Hepatocyte (in vitro differentiated cells): ENCODE measurements around the gene KLF13. TPM values are rescaled to one million over a fixed set of nuclear protein-coding genes. Genes with fewer than 3 reads are reported as not detected.

Experiments
- DNase-seq: peaks from one replicate; pipeline ENCODE4 v3.0.0-alpha.2; 2016; ENCODE audit warnings: low spot score
- H2AFZ ChIP-seq: fragments of 200-600 bp; sonication (generic); 2 replicates; pipeline ENCODE4 v1.6.0; 2016; ENCODE audit warnings: antibody characterized with exemption, mild to moderate bottlenecking
- H3K27ac ChIP-seq: fragments of 200-600 bp; sonication (generic); 2 replicates; pipeline ENCODE4 v1.5.1; 2016; ENCODE audit warnings: mild to moderate bottlenecking
- H3K27me3 ChIP-seq: fragments of 200-600 bp; sonication (generic); 2 replicates; pipeline ENCODE4 v1.6.1; 2016
- H3K36me3 ChIP-seq: fragments of 200-600 bp; sonication (generic); replicated peaks from 2 replicates; pipeline ENCODE4 v1.5.1; 2016; ENCODE audit warnings: low read depth; ENCODE audit not compliant: insufficient read depth
- H3K4me1 ChIP-seq: fragments of 200-600 bp; sonication (generic); 2 replicates; pipeline ENCODE4 v1.5.1; 2016; ENCODE audit warnings: mild to moderate bottlenecking, moderate library complexity; ENCODE audit not compliant: insufficient read depth
- H3K4me2 ChIP-seq: fragments of 200-600 bp; sonication (generic); 2 replicates; pipeline ENCODE4 v1.6.0; 2016
- H3K4me3 ChIP-seq: fragments of 200-600 bp; sonication (generic); 2 replicates; pipeline ENCODE4 v1.5.1; 2016; ENCODE audit warnings: mild to moderate bottlenecking
- H3K79me2 ChIP-seq: fragments of 200-600 bp; sonication (generic); 2 replicates; pipeline ENCODE4 v1.6.0; 2017; ENCODE audit warnings: mild to moderate bottlenecking
- H3K9me2 ChIP-seq: fragments of 200-600 bp; sonication (generic); replicated peaks from 2 replicates; pipeline ENCODE4 v1.6.0; 2017; ENCODE audit warnings: mild to moderate bottlenecking; ENCODE audit not compliant: insufficient read depth
- H3K9me3 ChIP-seq: fragments of 200-600 bp; sonication (generic); 2 replicates; pipeline ENCODE4 v1.5.1; 2016; ENCODE audit warnings: low read depth, mild to moderate bottlenecking
- H4K20me1 ChIP-seq: fragments of 200-600 bp; sonication (generic); 2 replicates; pipeline ENCODE4 v1.6.0; 2016; ENCODE audit warnings: mild to moderate bottlenecking; ENCODE audit not compliant: insufficient read depth, poor library complexity, severe bottlenecking
- EZH2 ChIP-seq: fragments of 200-600 bp; sonication (generic); IDR thresholded peaks from 2 replicates; pipeline ENCODE4 v1.6.1; 2016; ENCODE audit warnings: antibody characterized with exemption, mild to moderate bottlenecking, borderline replicate concordance
- EZH2phosphoT487 ChIP-seq: fragments of 200-600 bp; sonication (generic); IDR thresholded peaks from one replicate; pipeline ENCODE4 v1.6.1; 2018; ENCODE audit warnings: antibody characterized with exemption, mild to moderate bottlenecking, low read depth, moderate library complexity; ENCODE audit not compliant: unreplicated experiment, severe bottlenecking
- WGBS: methylation state at CpG from one replicate; pipeline ENCODE4 v1.1.6; 2016; ENCODE audit warnings: low lambda C conversion rate; ENCODE audit errors: missing lambda C conversion rate; 5-methylcytosine and 5-hydroxymethylcytosine counted together
- polyA plus RNA-seq: library from polyadenylated mRNA; unstranded; fragments of >200 nt; fragmentation: Nextera tagmentation; extraction: Ambion mirVana; gene quantifications from 2 replicates; pipeline ENCODE4 v1.2.1, GENCODE V29; 2016
- total RNA-seq: library from RNA; depleted of rRNA; stranded (reverse); fragments of >200 nt; gene quantifications from 2 replicates; pipeline ENCODE4 v1.2.3, GENCODE V29; 2014
- TF ChIP-seq, protein P1 (sequence below): fragments of 200-600 bp; sonication (generic); IDR thresholded peaks from 2 replicates; pipeline ENCODE4 v1.5.1; 2016; ENCODE audit warnings: antibody characterized with exemption, mild to moderate bottlenecking; ENCODE audit not compliant: poor library complexity

KLF13 gene
- total and polyA plus RNA-seq, 2 experiments from 2014 or later, result 32.7 to 51.2 TPM

DNA sequence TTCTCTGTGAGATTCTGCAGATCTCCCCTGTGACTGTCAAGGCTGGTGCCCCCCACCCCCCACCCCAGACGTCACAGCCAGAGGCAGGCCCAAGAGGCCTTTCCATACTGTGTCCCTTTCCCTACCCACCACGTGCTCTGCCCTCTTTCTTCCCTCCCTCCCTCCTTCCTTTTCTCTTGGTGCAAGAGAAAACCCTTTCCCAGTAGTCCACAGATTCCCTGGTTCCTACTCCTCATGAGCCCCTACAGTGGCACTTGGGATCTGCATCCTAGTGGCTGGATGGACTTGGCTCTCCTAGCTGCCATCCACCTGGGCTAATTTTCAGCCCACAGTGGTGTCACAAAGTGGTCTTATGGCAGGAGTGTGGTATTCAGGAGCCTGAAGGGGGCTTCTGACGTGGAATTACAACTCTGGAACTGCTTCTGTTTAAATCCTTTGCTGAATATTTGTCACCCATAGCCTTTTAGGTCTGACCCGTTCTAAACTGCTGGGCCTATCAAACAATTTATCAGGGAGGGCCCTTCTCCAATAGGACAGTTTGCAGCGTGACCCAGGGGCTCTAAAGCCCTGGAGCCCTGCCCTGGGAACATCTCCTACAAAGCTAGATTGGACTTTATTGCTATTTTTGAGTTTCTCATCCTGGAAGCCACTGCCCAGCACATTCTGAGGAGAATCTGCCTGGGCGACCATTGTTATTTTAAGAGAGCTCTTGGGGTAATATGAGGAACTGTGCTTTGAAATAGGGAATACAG, 35.3 kb downstream of the KLF13 start:
- Histone ChIP-seq H3K4me2 (no peak overlapping the region), H4K20me1 (peaks cover 61% of the 10 kb centered on the region), H3K27ac (peak overlapping the region; percentile 62), H3K9me2 (no peaks in the 10 kb centered on the region), H3K4me1 (peaks cover 67% of the 10 kb centered on the region), H2AFZ (no peak overlapping the region), H3K27me3 (no peaks in the 10 kb centered on the region), H3K79me2 (peaks cover 95% of the 10 kb centered on the region), H3K9me3 (no peaks in the 10 kb centered on the region), H3K4me3 (no peak overlapping the region), H3K36me3 (no peaks in the 10 kb centered on the region)
- no peak for DNase-seq
- TF ChIP-seq EZH2phosphoT487 (no peak), EZH2 (no peak)
- TF ChIP-seq, protein P1, sequence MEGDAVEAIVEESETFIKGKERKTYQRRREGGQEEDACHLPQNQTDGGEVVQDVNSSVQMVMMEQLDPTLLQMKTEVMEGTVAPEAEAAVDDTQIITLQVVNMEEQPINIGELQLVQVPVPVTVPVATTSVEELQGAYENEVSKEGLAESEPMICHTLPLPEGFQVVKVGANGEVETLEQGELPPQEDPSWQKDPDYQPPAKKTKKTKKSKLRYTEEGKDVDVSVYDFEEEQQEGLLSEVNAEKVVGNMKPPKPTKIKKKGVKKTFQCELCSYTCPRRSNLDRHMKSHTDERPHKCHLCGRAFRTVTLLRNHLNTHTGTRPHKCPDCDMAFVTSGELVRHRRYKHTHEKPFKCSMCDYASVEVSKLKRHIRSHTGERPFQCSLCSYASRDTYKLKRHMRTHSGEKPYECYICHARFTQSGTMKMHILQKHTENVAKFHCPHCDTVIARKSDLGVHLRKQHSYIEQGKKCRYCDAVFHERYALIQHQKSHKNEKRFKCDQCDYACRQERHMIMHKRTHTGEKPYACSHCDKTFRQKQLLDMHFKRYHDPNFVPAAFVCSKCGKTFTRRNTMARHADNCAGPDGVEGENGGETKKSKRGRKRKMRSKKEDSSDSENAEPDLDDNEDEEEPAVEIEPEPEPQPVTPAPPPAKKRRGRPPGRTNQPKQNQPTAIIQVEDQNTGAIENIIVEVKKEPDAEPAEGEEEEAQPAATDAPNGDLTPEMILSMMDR, result no peak
- WGBS, result 83% methylated on average over 4 of the region's 6 CpGs

DNA sequence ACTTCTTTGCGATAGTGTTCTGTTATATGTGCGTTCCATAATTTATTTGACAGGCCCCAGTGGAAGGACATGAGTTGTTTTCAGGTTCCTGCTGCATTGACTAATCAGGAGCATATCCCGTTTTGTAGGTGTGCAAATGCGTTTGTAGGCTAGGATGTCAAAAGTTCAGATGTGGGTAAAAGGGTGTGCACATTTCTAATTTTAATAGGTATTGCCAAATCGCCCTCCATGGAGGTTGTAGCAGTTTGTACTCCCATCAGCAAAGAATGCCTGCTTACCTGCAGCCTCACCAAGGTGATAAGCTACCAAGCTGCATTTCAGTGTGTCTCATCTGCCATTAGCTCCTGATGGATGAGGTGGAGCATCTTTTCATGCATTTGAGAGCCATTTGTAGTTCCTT, 36.3 kb downstream of the KLF13 start:
- Histone ChIP-seq H3K4me3 (no peak overlapping the region), H3K4me1 (peaks cover 65% of the 10 kb centered on the region), H3K4me2 (no peak overlapping the region), H2AFZ (no peak overlapping the region), H3K9me3 (no peaks in the 10 kb centered on the region), H3K9me2 (no peaks in the 10 kb centered on the region), H3K27ac (peak overlapping the region; percentile 62), H4K20me1 (peaks cover 51% of the 10 kb centered on the region), H3K79me2 (peaks cover 94% of the 10 kb centered on the region), H3K36me3 (no peaks in the 10 kb centered on the region), H3K27me3 (no peaks in the 10 kb centered on the region)
- TF ChIP-seq EZH2phosphoT487, result no peak
- 70% methylated on average over 5 of the region's 5 CpGs for WGBS
- DNase-seq, result no peak

DNA sequence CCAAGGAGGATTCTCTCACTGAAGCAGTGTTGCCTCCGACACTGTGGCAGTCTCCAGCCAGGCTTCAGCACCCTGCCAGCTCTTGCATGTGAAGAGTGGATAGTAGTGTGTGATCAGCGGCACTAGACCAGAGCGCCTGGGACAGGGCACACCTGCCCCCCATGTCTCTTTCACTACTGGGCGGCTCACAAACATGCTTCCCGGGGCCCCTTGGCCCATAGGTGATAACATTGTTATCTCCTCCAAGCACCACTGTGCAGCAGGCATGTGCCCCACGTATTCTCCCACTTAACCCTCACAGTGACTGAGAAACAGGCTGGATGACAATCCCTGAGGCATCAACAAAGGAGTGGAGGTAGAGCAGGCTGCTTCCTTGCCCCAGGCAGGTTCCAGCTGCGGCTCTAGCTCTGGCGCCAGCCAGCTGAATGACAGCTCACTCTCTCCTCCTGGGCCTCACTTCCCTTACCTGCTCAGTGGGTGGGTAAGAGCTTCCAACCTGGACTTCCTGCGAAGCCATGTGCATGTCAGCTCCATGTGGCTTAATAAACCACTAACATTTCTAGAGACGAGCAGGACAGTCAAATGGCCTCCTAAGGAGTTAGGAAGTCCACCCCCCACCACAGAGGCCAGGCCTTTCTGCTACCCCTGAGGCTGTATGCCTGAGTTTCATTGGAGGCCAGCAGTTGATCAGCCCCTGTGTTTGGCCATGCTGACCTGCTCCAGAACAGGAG, 37.8 kb downstream of the KLF13 start:
- peaks cover 56% of the 10 kb centered on the region for H3K4me1 ChIP-seq
- TF ChIP-seq EZH2phosphoT487 (no peak), EZH2 (no peak)
- TF ChIP-seq, protein P1, result no peak
- DNase-seq, result no peak
- no peaks in the 10 kb centered on the region for H3K9me2 ChIP-seq
- H3K9me3 ChIP-seq, result no peaks in the 10 kb centered on the region
- H3K79me2 ChIP-seq, result peaks cover 90% of the 10 kb centered on the region
- H3K36me3 ChIP-seq, result no peaks in the 10 kb centered on the region
- peak overlapping the region; percentile 79 for H3K27ac ChIP-seq
- no peak overlapping the region for H3K4me3 ChIP-seq
- peak overlapping the region; percentile 67 for H3K4me2 ChIP-seq
- 54% methylated on average over 10 of the region's 10 CpGs for WGBS
- no peak overlapping the region for H2AFZ ChIP-seq
- peaks cover 42% of the 10 kb centered on the region for H4K20me1 ChIP-seq
- H3K27me3 ChIP-seq, result no peaks in the 10 kb centered on the region

DNA sequence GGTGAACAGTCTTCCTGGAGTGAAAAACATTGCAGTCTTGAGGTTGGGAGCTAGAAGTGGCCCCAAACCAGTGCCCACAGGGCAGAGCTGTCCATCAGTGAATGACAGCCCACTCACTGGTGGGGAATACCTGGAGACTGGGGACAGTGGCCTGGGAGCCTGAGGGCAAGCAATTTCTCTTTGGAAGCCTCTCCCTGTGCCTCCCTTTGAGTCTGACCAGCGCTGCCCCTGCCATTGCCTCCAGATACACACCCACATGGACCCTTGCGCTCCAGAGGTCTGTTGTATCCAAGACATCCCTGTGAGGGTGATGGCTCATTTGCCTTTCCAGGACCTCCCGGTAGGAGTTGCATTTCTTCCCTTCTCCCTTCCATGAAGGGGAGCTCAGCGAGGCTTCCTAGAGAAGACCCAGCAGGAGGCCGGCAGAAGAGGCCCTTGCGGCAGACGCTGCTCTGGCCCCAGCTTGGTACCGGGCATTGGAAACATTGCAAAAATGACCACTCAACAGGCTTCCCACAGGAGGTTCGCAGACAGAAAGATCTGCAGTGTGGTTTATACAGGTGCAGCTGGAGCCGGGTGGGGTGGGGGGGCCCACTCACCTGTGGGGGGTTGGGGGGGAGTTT, 38.5 kb downstream of the KLF13 start:
- Histone ChIP-seq H3K4me2 (peak overlapping the region; percentile 67), H3K4me1 (peaks cover 49% of the 10 kb centered on the region), H3K36me3 (no peaks in the 10 kb centered on the region), H2AFZ (no peak overlapping the region), H3K79me2 (peaks cover 90% of the 10 kb centered on the region), H4K20me1 (peaks cover 36% of the 10 kb centered on the region), H3K27ac (peak overlapping the region; percentile 79), H3K27me3 (no peaks in the 10 kb centered on the region), H3K9me2 (no peaks in the 10 kb centered on the region), H3K9me3 (no peaks in the 10 kb centered on the region), H3K4me3 (no peak overlapping the region)
- 70% methylated on average over 10 of the region's 10 CpGs for WGBS
- DNase-seq, result no peak
- TF ChIP-seq EZH2, result no peak
- no peak for TF ChIP-seq EZH2phosphoT487
- TF ChIP-seq, protein P1, result no peak
